GM12892 (cell line): ENCODE data around the gene DOCK4.

Experiments used
- DNase-seq: peaks from one replicate; pipeline ENCODE4 v3.0.0; 2011; ENCODE audit not compliant: insufficient read length
- FAIRE-seq: peaks from 2 replicates; lab custom pipeline; 2011; peaks lifted over from hg19 to GRCh38; lab: Jason Lieb, UNC
- POLR2A ChIP-seq: IDR thresholded peaks from 2 replicates; pipeline ENCODE4 v1.6.1; 2011; ENCODE audit warnings: low read depth, low read length, control low read depth
- POLR2AphosphoS5 ChIP-seq: IDR thresholded peaks from 2 replicates; pipeline ENCODE4 v1.6.1; 2011; ENCODE audit warnings: low read depth, low read length, control low read depth
- TAF1 ChIP-seq: IDR thresholded peaks from 2 replicates; pipeline ENCODE4 v1.6.1; 2011; ENCODE audit warnings: low read depth, mild to moderate bottlenecking, control low read depth, low read length, borderline replicate concordance

The DOCK4 gene

DNA sequence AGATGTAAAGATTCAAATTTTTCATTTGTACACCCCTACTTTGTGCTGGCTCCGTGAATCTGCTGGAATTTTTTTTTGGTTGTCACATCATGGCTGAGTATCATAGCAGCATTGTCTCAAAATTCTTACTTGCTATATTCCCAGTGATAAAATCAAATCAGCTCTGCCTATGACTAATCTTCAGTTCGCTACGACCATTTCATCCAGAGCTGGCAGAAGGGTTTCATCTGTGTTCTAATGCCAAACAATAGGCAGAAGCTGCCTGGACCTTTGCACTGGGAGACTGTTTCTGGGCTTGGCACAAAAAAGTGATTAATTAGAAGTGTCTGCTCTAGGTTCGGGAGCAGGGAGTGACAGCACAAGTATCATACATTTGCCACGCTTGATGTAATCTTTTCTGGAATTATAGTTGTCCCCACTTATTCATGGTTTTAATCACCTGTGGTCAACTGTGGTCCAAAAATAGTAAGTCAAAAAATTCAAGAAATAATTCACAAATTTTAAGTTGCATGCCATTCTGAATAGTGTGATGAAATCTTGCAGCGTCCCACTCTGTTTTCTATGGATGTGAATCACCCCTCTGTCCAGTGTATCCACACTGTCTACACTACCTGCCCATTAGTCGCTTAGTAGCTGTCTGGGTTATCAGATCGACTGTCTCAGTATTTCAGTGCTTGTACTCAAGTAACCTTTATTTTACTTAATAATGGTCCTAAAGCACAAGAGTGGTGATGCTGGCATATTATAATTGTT lies 523.4 kb downstream of the DOCK4 start:
- FAIRE-seq, result no peak

GRCh38 chr7:111681242-111681641 lies 525.0 kb downstream of the DOCK4 start:
- TF ChIP-seq TAF1 (no peak), POLR2A (no peak), POLR2AphosphoS5 (no peak)
- FAIRE-seq (no peak), DNase-seq (no peak)

More for the DNA sequence above, 523.4 kb downstream of the DOCK4 start:
- no peak for DNase-seq
- no peak for TF ChIP-seq POLR2A
- TF ChIP-seq TAF1, result no peak
- TF ChIP-seq POLR2AphosphoS5, result no peak

DNA sequence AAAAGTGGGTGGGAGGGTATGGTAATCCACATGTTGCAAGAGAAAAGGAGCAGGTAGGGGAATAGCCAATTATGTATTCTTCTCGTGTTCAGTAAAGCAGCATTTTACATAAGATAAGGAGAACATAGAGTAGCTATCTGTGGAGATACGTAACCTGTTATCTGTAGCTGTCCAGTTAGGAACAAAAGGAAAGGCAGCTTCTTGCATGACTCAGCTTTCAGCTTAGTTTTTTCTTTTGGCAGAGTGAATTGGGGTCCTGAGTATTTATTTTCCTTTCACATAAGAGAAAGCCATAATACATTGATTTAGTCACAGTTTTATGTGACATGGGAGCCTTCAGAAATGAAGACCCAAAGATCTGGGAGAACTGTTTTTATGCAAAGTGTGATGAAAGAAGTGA lies 527.2 kb downstream of the DOCK4 start:
- no peak for FAIRE-seq
- TF ChIP-seq POLR2A, result no peak
- no peak for TF ChIP-seq TAF1
- DNase-seq, result no peak

DNA sequence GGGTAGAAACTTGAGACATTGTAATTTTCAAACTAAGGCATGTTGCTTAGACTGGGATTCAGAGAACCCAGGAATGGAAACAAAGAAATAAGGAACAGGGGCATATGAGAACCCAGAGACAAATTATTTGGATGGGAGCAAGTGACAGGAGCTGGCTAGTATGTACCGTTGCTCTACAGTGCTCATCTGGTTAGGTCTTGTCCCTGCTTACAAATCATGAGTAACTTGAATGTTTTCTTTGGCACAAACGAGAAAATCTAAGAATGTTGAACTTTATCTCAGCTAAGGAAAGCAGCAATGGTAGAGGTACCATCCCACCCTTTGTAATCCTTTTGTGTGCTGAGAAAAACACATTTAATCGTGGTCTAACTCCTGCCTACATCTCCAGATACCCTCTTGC lies 527.9 kb downstream of the DOCK4 start:
- DNase-seq (no peak), FAIRE-seq (no peak)
- TF ChIP-seq POLR2A (no peak), TAF1 (no peak), POLR2AphosphoS5 (no peak)

DNA sequence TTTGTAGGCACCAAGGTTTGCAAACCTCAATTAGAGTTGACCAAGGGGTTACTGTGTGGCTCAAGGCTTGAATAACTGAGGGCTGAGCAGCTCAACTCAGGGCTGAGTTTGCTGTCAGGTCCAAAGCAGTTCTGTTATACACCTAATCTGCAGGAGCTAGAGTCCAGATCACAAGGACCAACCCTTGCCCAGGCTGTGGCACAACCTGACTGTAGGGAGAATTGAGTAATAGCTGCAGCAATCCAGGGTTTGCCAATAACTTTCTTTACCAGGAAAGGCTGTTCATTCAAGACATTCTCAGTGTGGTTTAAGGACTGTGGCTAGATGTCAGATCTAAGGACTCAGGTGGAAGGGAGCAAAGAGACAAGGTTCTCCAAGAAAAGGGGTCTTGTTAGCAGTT lies 528.4 kb downstream of the DOCK4 start:
- FAIRE-seq (no peak), DNase-seq (no peak)
- TF ChIP-seq POLR2A, result no peak
- no peak for TF ChIP-seq POLR2AphosphoS5
- TF ChIP-seq TAF1, result no peak

GRCh38 chr7:111676811-111677210 lies 529.4 kb downstream of the DOCK4 start:
- FAIRE-seq, result no peak

More at GRCh38 chr7:111676811-111677210, 529.4 kb downstream of the DOCK4 start:
- TF ChIP-seq TAF1 (no peak), POLR2A (no peak), POLR2AphosphoS5 (no peak)
- DNase-seq, result no peak
